GM12878 (cell line): ENCODE data around the gene WDR11. TPM values are rescaled to one million over a fixed set of nuclear protein-coding genes. Genes with fewer than 3 reads are reported as not detected.

Experiments used
- ELK1 ChIP-seq: IDR thresholded peaks from 2 replicates; pipeline ENCODE4 v1.6.1; 2012; ENCODE audit warnings: low read depth, low read length, improper control_type of control experiment
- EP300 ChIP-seq, 2 experiments: fragments of 150-350 bp in 1 of 2; IDR thresholded peaks; 2 replicates each; pipeline ENCODE4 v1.6.1; 2011 to 2012; ENCODE audit warnings: low read depth in 2 of 2, low read length in 2 of 2, borderline replicate concordance in 1 of 2, improper control_type of control experiment in 1 of 2, inconsistent platforms in 1 of 2; ENCODE audit not compliant: control insufficient read depth in 1 of 2
- FOXM1 ChIP-seq: IDR thresholded peaks from 2 replicates; pipeline ENCODE4 v1.6.1; 2012; ENCODE audit warnings: low read depth, mild to moderate bottlenecking, inconsistent platforms, low read length, moderate library complexity
- HDAC2 ChIP-seq: fragments of 200-600 bp; sonication (generic); IDR thresholded peaks from 2 replicates; pipeline ENCODE4 v1.6.1; 2017
- IKZF1 ChIP-seq: fragments of 450-650 bp; conservative IDR thresholded peaks from 2 replicates; pipeline ENCODE4 v1.6.1; 2017; ENCODE audit warnings: antibody characterized with exemption, mild to moderate bottlenecking
- IRF4 ChIP-seq: IDR thresholded peaks from 2 replicates; pipeline ENCODE4 v1.6.1; 2011; ENCODE audit warnings: low read depth, low read length
- MAX ChIP-seq: IDR thresholded peaks from 2 replicates; pipeline ENCODE4 v1.6.1; 2012; ENCODE audit warnings: low read depth, low read length, improper control_type of control experiment
- NBN ChIP-seq: fragments of 450-650 bp; IDR thresholded peaks from 2 replicates; pipeline ENCODE4 v1.6.1; 2016
- POLR2AphosphoS5 ChIP-seq: IDR thresholded peaks from 2 replicates; pipeline ENCODE4 v1.6.1; 2011; ENCODE audit warnings: mild to moderate bottlenecking, low read length, inconsistent platforms
- RELA ChIP-seq: fragments of 450-650 bp; IDR thresholded peaks from 2 replicates; pipeline ENCODE4 v1.8.0; 2014; ENCODE audit warnings: borderline replicate concordance; ENCODE audit not compliant: partially characterized antibody
- SRF ChIP-seq, 2 experiments: IDR thresholded peaks; 2 replicates each; pipeline ENCODE4 v1.6.1; 2011; ENCODE audit warnings: low read depth in 2 of 2, low read length in 2 of 2, mild to moderate bottlenecking in 1 of 2, moderate library complexity in 1 of 2
- ZNF687 ChIP-seq: fragments of 450-650 bp; IDR thresholded peaks from 2 replicates; pipeline ENCODE4 v1.6.1; 2017; ENCODE audit warnings: mild to moderate bottlenecking, moderate library complexity
- polyA plus RNA-seq, 11 experiments: library from polyadenylated mRNA; depleted of rRNA in 4 of 11; unstranded in 6 of 11; stranded (reverse) in 5 of 11; fragments of >200 nt; fragmentation: Nextera tagmentation in 4 of 11; fragmentation: Illumina TruSeq in 1 of 11; extraction: Ambion mirVana in 4 of 11; extraction: Trizol in 1 of 11; gene quantifications; 1 replicate in 1 of 11; 2 replicates in 10 of 11; pipeline versions ENCODE4 v1.2.1 to v1.2.3, GENCODE V29; 2011 to 2016; ENCODE audit warnings: inconsistent platforms in 2 of 11, missing spikeins in 2 of 11, low read depth in 1 of 11
- total RNA-seq, 4 experiments: library from RNA; depleted of rRNA in 3 of 4; stranded (reverse); fragments of >200 nt in 3 of 4; fragmentation: Illumina TruSeq in 1 of 4; extraction: Trizol in 1 of 4; gene quantifications; 2 replicates each; pipeline versions ENCODE4 v1.2.1 to v1.2.3, GENCODE V29; 2013 to 2021
- TF ChIP-seq, protein P1 (sequence below): IDR thresholded peaks from 2 replicates; pipeline ENCODE4 v1.6.1; 2012; ENCODE audit warnings: mild to moderate bottlenecking, low read depth, low read length
- TF ChIP-seq, protein P2 (sequence below): fragments of 450-650 bp; IDR thresholded peaks from 2 replicates; pipeline ENCODE4 v1.6.1; 2016; ENCODE audit warnings: mild to moderate bottlenecking, moderate library complexity, borderline replicate concordance

The WDR11 gene
- total and polyA plus RNA-seq, 10 of the 15 experiments (the other 5 are each of a cell fraction or from before 2014, with no cell fraction given): 21.3 to 132 (median 42.6) TPM

DNA sequence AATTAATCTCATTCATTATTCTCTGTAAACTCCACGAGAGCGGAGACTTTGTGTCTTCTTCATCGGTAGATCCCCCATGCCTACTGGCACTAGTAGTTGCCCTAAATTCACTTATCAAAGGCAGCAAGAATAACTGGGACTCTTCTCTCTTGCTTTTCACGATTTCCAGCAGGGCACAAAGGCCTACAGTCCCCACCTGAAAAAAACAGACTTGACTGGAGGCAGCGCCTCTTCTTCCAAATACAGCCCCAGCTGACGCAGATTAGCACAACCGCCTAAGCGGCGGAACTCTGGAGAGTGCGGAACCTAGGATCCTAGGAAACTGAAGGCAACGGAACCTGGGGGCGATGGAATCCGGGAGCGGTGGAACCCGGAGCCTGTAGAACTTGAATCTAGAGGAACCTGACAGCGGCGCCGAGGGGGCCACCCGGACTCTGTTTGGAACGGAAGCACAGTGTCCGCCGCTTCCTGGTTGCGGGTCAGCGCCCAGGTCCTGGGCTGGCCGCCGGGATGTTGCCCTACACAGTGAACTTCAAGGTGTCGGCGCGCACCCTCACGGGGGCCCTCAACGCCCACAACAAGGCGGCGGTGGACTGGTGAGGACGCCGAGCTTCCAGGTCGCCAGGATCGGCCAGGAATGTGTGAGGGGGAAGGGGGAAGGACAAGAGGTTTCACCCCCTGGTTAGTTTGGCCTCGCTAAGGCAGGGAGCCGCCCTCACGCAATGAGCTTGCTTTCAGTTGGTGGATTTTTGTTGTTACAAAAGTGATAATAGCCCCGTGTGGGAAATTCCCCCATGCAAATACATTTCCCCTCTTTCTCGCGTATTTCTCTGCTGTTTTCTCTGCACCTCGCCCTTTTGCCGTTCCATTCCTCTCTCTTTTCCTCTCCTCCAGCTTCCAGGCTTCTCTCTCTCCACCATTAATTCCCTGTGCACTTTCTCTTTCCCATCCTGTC is at the start of gene WDR11 (continued):
- TF ChIP-seq ELK1 (peak; percentile 77; the same call in 1 of the 2 replicates), EP300 (IDR thresholded peaks at IDR 0.05; ENCODE audit: borderline replicate concordance in 1 of 2, control insufficient read depth in 1 of 2, low read depth in 2 of 2, low read length in 2 of 2) (peak in 1 of 2 experiments; percentile 34; a peak in 1 of 4 replicates), FOXM1 (peak; percentile 68; the same call in 1 of the 2 replicates), ZNF687 (peak; percentile 70; the same call in 1 of the 2 replicates), MAX (no peak), NBN (peak; percentile 92; the same call in 1 of the 2 replicates), HDAC2 (no peak), RELA (peak; percentile 83), IRF4 (peak; percentile 17; the same call in 1 of the 2 replicates), SRF (IDR thresholded peaks at IDR 0.05; ENCODE audit: low read depth in 2 of 2, low read length in 2 of 2) (peak in 1 of 2 experiments; percentile 86; a peak in 2 of 4 replicates), IKZF1 (peak; percentile 97), POLR2AphosphoS5 (peak; percentile 97)
- TF ChIP-seq, protein P1, sequence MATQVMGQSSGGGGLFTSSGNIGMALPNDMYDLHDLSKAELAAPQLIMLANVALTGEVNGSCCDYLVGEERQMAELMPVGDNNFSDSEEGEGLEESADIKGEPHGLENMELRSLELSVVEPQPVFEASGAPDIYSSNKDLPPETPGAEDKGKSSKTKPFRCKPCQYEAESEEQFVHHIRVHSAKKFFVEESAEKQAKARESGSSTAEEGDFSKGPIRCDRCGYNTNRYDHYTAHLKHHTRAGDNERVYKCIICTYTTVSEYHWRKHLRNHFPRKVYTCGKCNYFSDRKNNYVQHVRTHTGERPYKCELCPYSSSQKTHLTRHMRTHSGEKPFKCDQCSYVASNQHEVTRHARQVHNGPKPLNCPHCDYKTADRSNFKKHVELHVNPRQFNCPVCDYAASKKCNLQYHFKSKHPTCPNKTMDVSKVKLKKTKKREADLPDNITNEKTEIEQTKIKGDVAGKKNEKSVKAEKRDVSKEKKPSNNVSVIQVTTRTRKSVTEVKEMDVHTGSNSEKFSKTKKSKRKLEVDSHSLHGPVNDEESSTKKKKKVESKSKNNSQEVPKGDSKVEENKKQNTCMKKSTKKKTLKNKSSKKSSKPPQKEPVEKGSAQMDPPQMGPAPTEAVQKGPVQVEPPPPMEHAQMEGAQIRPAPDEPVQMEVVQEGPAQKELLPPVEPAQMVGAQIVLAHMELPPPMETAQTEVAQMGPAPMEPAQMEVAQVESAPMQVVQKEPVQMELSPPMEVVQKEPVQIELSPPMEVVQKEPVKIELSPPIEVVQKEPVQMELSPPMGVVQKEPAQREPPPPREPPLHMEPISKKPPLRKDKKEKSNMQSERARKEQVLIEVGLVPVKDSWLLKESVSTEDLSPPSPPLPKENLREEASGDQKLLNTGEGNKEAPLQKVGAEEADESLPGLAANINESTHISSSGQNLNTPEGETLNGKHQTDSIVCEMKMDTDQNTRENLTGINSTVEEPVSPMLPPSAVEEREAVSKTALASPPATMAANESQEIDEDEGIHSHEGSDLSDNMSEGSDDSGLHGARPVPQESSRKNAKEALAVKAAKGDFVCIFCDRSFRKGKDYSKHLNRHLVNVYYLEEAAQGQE: 0 out of 2 replicates have a peak, but pooled peaks have one; percentile 32
- TF ChIP-seq, protein P2, sequence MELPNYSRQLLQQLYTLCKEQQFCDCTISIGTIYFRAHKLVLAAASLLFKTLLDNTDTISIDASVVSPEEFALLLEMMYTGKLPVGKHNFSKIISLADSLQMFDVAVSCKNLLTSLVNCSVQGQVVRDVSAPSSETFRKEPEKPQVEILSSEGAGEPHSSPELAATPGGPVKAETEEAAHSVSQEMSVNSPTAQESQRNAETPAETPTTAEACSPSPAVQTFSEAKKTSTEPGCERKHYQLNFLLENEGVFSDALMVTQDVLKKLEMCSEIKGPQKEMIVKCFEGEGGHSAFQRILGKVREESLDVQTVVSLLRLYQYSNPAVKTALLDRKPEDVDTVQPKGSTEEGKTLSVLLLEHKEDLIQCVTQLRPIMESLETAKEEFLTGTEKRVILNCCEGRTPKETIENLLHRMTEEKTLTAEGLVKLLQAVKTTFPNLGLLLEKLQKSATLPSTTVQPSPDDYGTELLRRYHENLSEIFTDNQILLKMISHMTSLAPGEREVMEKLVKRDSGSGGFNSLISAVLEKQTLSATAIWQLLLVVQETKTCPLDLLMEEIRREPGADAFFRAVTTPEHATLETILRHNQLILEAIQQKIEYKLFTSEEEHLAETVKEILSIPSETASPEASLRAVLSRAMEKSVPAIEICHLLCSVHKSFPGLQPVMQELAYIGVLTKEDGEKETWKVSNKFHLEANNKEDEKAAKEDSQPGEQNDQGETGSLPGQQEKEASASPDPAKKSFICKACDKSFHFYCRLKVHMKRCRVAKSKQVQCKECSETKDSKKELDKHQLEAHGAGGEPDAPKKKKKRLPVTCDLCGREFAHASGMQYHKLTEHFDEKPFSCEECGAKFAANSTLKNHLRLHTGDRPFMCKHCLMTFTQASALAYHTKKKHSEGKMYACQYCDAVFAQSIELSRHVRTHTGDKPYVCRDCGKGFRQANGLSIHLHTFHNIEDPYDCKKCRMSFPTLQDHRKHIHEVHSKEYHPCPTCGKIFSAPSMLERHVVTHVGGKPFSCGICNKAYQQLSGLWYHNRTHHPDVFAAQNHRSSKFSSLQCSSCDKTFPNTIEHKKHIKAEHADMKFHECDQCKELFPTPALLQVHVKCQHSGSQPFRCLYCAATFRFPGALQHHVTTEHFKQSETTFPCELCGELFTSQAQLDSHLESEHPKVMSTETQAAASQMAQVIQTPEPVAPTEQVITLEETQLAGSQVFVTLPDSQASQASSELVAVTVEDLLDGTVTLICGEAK: peak; percentile 98
